H1 (cell line): ENCODE data around the gene TPPP3. TPM values are rescaled to one million over a fixed set of nuclear protein-coding genes. Genes with fewer than 3 reads are reported as not detected.

ENCODE experiments used
- CTCF ChIA-PET: fragments of 300-600 bp; sonication (Branson Sonifier 250); formaldehyde crosslinking; loops from one replicate; lab custom pipeline; 2021; ENCODE audit not compliant: partially characterized antibody; lab: Charles Lee
- POLR2A ChIA-PET: fragments of 300-600 bp; sonication (Branson Sonifier 250); formaldehyde crosslinking; loops from one replicate; lab custom pipeline; 2021; ENCODE audit warnings: inconsistent platforms; ENCODE audit not compliant: partially characterized antibody; lab: Charles Lee
- DNase-seq, 2 experiments: peaks; one replicate each; pipeline versions ENCODE4 v3.0.0 to v3.0.0-alpha.2; 2010 to 2022; ENCODE audit warnings: low spot score in 2 of 2, low read depth in 1 of 2, mixed read lengths in 1 of 2
- FAIRE-seq: peaks from 2 replicates; lab custom pipeline; 2011; peaks lifted over from hg19 to GRCh38; lab: Jason Lieb, UNC
- H2AFZ ChIP-seq: 2 replicates; pipeline ENCODE4 v1.8.1; 2012; ENCODE audit warnings: low read length, inconsistent platforms
- H2AK5ac ChIP-seq: 2 replicates; pipeline ENCODE4 v1.6.1; 2013; ENCODE audit warnings: low read depth, low read length
- H2BK120ac ChIP-seq: replicated peaks from 2 replicates; pipeline ENCODE3; 2013; ENCODE audit warnings: low read depth, low read length, inconsistent platforms
- H2BK12ac ChIP-seq: 2 replicates; pipeline ENCODE4 v1.6.1; 2013; ENCODE audit warnings: low read depth, low read length
- H2BK15ac ChIP-seq: 2 replicates; pipeline ENCODE4 v1.6.1; 2013; ENCODE audit warnings: low read length
- H2BK20ac ChIP-seq: 2 replicates; pipeline ENCODE4 v1.6.1; 2013; ENCODE audit warnings: low read length
- H2BK5ac ChIP-seq: 2 replicates; pipeline ENCODE4 v1.6.1; 2013; ENCODE audit warnings: low read depth, low read length
- H3K14ac ChIP-seq: 2 replicates; pipeline ENCODE4 v1.6.1; 2013; ENCODE audit warnings: inconsistent platforms; ENCODE audit not compliant: insufficient read length
- H3K18ac ChIP-seq: 2 replicates; pipeline ENCODE4 v1.6.1; 2013; ENCODE audit warnings: low read length; ENCODE audit errors: extremely low read depth
- H3K23ac ChIP-seq: 2 replicates; pipeline ENCODE4 v1.6.1; 2013; ENCODE audit warnings: inconsistent platforms; ENCODE audit not compliant: insufficient read length
- H3K23me2 ChIP-seq: 2 replicates; pipeline ENCODE4 v1.6.1; 2013; ENCODE audit warnings: low read depth, low read length
- H3K27ac ChIP-seq: 2 replicates; pipeline ENCODE4 v1.6.1; 2011; ENCODE audit warnings: low read depth, low read length, inconsistent platforms
- H3K27me3 ChIP-seq, 4 experiments: replicated peaks in 1 of 4; 1 replicate in 1 of 4; 2 replicates in 3 of 4; pipeline versions ENCODE4 v1.6.1 to v1.8.1; 2011 to 2013; ENCODE audit warnings: low read length in 3 of 4, mild to moderate bottlenecking in 3 of 4, inconsistent platforms in 2 of 4, mixed read lengths in 2 of 4, moderate library complexity in 1 of 4; ENCODE audit not compliant: control insufficient read depth in 3 of 4, insufficient read depth in 3 of 4; ENCODE audit errors: extremely low read depth in 1 of 4
- H3K36me3 ChIP-seq, 4 experiments: 2 replicates each; pipeline versions ENCODE4 v1.6.1 to v1.8.1; 2011 to 2013; ENCODE audit warnings: mild to moderate bottlenecking in 4 of 4, low read length in 3 of 4, moderate library complexity in 2 of 4, control low read depth in 1 of 4, inconsistent platforms in 1 of 4; ENCODE audit not compliant: insufficient read depth in 4 of 4, control insufficient read depth in 2 of 4
- H3K4ac ChIP-seq: replicated peaks from 2 replicates; pipeline ENCODE3; 2013; ENCODE audit warnings: low read length, low read depth, mixed read lengths, inconsistent platforms; ENCODE audit not compliant: insufficient read length
- H3K4me1 ChIP-seq, 4 experiments: replicated peaks in 1 of 4; 1 replicate in 1 of 4; 2 replicates in 3 of 4; pipeline versions ENCODE4 v1.6.1 to v1.8.1; 2011 to 2013; ENCODE audit warnings: low read length in 3 of 4, inconsistent platforms in 2 of 4, mixed read lengths in 1 of 4; ENCODE audit not compliant: insufficient read depth in 4 of 4, control insufficient read depth in 3 of 4
- H3K4me2 ChIP-seq, 2 experiments: 2 replicates each; pipeline versions ENCODE4 v1.6.1 to v1.8.1; 2011 to 2013; ENCODE audit warnings: low read depth in 2 of 2, low read length in 2 of 2, control low read depth in 1 of 2, inconsistent platforms in 1 of 2, mild to moderate bottlenecking in 1 of 2; ENCODE audit not compliant: insufficient read depth in 1 of 2
- H3K4me3 ChIP-seq, 4 experiments: fragments of 200-600, 300-600 bp in 1 of 4; sonication (generic), shearing (Covaris generic), sonication (Bioruptor Twin) in 1 of 4; 2 replicates each; pipeline versions ENCODE4 v1.5.1 to v1.8.1; 2011 to 2016; ENCODE audit warnings: low read length in 4 of 4, low read depth in 3 of 4, control low read depth in 2 of 4, inconsistent platforms in 2 of 4, mild to moderate bottlenecking in 2 of 4, mixed read lengths in 1 of 4, moderate library complexity in 1 of 4; ENCODE audit not compliant: insufficient read depth in 2 of 4; ENCODE audit errors: extremely low read depth in 1 of 4
- H3K56ac ChIP-seq: replicated peaks from 2 replicates; pipeline ENCODE3; 2013; ENCODE audit warnings: low read depth, mild to moderate bottlenecking, mixed read lengths, low read length, inconsistent platforms; ENCODE audit not compliant: insufficient read length
- H3K79me1 ChIP-seq: 2 replicates; pipeline ENCODE4 v1.6.1; 2013; ENCODE audit warnings: low read depth, low read length, control low read depth
- H3K79me2 ChIP-seq, 2 experiments: 2 replicates each; pipeline versions ENCODE4 v1.6.1 to v1.8.1; 2012 to 2013; ENCODE audit warnings: low read length in 2 of 2, mild to moderate bottlenecking in 2 of 2, inconsistent platforms in 1 of 2; ENCODE audit not compliant: insufficient read depth in 2 of 2, control insufficient read depth in 1 of 2
- H3K9ac ChIP-seq, 4 experiments: replicated peaks in 1 of 4; 1 replicate in 1 of 4; 2 replicates in 3 of 4; pipeline versions ENCODE4 v1.6.1 to v1.8.1; 2011 to 2013; ENCODE audit warnings: low read depth in 3 of 4, low read length in 3 of 4, control low read depth in 2 of 4, mild to moderate bottlenecking in 2 of 4, moderate library complexity in 2 of 4, inconsistent platforms in 1 of 4; ENCODE audit errors: extremely low read depth in 1 of 4
- H3K9me3 ChIP-seq, 2 experiments: 2 replicates each; pipeline versions ENCODE4 v1.6.1 to v1.8.1; 2012 to 2013; ENCODE audit warnings: mild to moderate bottlenecking in 2 of 2, moderate library complexity in 2 of 2, control low read depth in 1 of 2, inconsistent platforms in 1 of 2, low read depth in 1 of 2, low read length in 1 of 2, mixed read lengths in 1 of 2; ENCODE audit not compliant: insufficient read depth in 2 of 2
- H4K20me1 ChIP-seq, 2 experiments: replicated peaks in 1 of 2; 2 replicates each; pipeline versions ENCODE3 to v1.8.1; 2011 to 2013; ENCODE audit warnings: inconsistent platforms in 2 of 2, low read length in 2 of 2, mild to moderate bottlenecking in 1 of 2; ENCODE audit not compliant: insufficient read depth in 2 of 2, control insufficient read depth in 1 of 2
- H4K5ac ChIP-seq: 2 replicates; pipeline ENCODE4 v1.6.1; 2013; ENCODE audit warnings: low read length, low read depth, mixed read lengths, inconsistent platforms; ENCODE audit not compliant: insufficient read length
- H4K8ac ChIP-seq: 2 replicates; pipeline ENCODE4 v1.8.0; 2013; ENCODE audit warnings: mild to moderate bottlenecking, moderate library complexity, low read length, inconsistent platforms; ENCODE audit not compliant: insufficient read depth; ENCODE audit errors: extremely low read depth
- H4K91ac ChIP-seq: replicated peaks from 2 replicates; pipeline ENCODE3; 2013; ENCODE audit warnings: low read length, mixed read lengths, inconsistent platforms; ENCODE audit not compliant: insufficient read length
- GTF2F1 ChIP-seq: IDR thresholded peaks from 2 replicates; pipeline ENCODE4 v1.6.1; 2012; ENCODE audit warnings: low read depth, low read length, improper control_type of control experiment, borderline replicate concordance
- KDM1A ChIP-seq: fragments of 200-600, 300-600 bp; sonication (generic); IDR thresholded peaks from 2 replicates; pipeline ENCODE4 v1.7.1; 2016; ENCODE audit warnings: mild to moderate bottlenecking, low read length, borderline replicate concordance
- SP1 ChIP-seq: IDR thresholded peaks from 2 replicates; pipeline ENCODE4 v1.6.1; 2011; ENCODE audit warnings: low read depth, low read length
- SP2 ChIP-seq: IDR thresholded peaks from 2 replicates; pipeline ENCODE4 v1.6.1; 2012; ENCODE audit warnings: mild to moderate bottlenecking, low read length, inconsistent platforms
- TCF12 ChIP-seq: IDR thresholded peaks from 2 replicates; pipeline ENCODE4 v1.6.1; 2011; ENCODE audit warnings: low read depth, mild to moderate bottlenecking, low read length
- YY1 ChIP-seq: IDR thresholded peaks from 2 replicates; pipeline ENCODE4 v1.6.1; 2011; ENCODE audit warnings: low read depth, mild to moderate bottlenecking, low read length
- WGBS, 2 experiments: shearing (Covaris generic) in 1 of 2; methylation state at CpG; one replicate each; pipeline versions ENCODE4 v1.1.6 to v1.1.7; 2013 to 2015; ENCODE audit warnings: low lambda C conversion rate in 2 of 2, mixed read lengths in 2 of 2, inconsistent platforms in 1 of 2, low coverage in 1 of 2, missing lambda C conversion rate in 1 of 2; ENCODE audit not compliant: insufficient replicate concordance in 2 of 2, insufficient coverage in 1 of 2, insufficient read length in 1 of 2; ENCODE audit errors: extremely low coverage in 1 of 2, missing lambda C conversion rate in 1 of 2; 5-methylcytosine and 5-hydroxymethylcytosine counted together
- polyA plus RNA-seq, 7 experiments: library from polyadenylated mRNA; depleted of rRNA in 3 of 7; stranded (reverse) in 5 of 7; unstranded in 2 of 7; fragments of >200 nt in 5 of 7; fragments of 200-250 nt in 2 of 7; gene quantifications; 1 replicate in 5 of 7; 2 replicates in 1 of 7; 4 replicates in 1 of 7; pipeline versions ENCODE4 v1.2.1 to v1.2.3, GENCODE V29; 2011 to 2013; ENCODE audit warnings: missing spikeins in 2 of 7, mixed read lengths in 2 of 7
- total RNA-seq: library from RNA; stranded (reverse); fragmentation: NEBNext Ultra II Directional; extraction: Animal tissue kit (Norgen Biotek cat#: 25700); gene quantifications from 2 replicates; pipeline ENCODE4 v1.2.1, GENCODE V29; 2021

TPPP3 gene
- total and polyA plus RNA-seq, 2 of the 8 experiments (the other 6 are each of a cell fraction or from before 2014, with no cell fraction given) = 0.77 to 1.0 TPM

GRCh38 chr16:67405336-67405735 lies 12.0 kb upstream of the TPPP3 start:
- FAIRE-seq (no peak), DNase-seq (no peak)
- H3K9ac ChIP-seq = no peak overlapping the region
- no peak overlapping the region for H4K8ac ChIP-seq
- H4K5ac ChIP-seq = no peak overlapping the region
- WGBS, 2 experiments = 90% methylated on average over 8 of the region's 8 CpGs; no CpG with 5 or more reads in 1 of the 2 experiments
- H2BK5ac ChIP-seq = no peak overlapping the region
- no peak overlapping the region for H3K4ac ChIP-seq
- H3K79me2 ChIP-seq = no peaks in the 10 kb centered on the region
- ChIA-PET POLR2A (no interaction called here), CTCF (interaction anchor here (0.6 to 32.4 kb wide), 7 partner anchors 6 to 193 kb away, joined by 3 to 476 read pairs (median 5); partner anchors contain the start of genes TPPP3 and ZDHHC1)
- no peaks in the 10 kb centered on the region for H3K36me3 ChIP-seq
- no peak overlapping the region for H2BK12ac ChIP-seq
- no peak overlapping the region for H3K27ac ChIP-seq
- no peak overlapping the region for H3K4me3 ChIP-seq
- H3K56ac ChIP-seq = no peak overlapping the region
- TF ChIP-seq GTF2F1 = no peak
- TF ChIP-seq SP2 = no peak
- TF ChIP-seq SP1 = no peak
- TF ChIP-seq TCF12 = no peak
- no peak for TF ChIP-seq YY1
- TF ChIP-seq KDM1A = no peak
- H2AK5ac ChIP-seq = no peak overlapping the region; the same call in 1 of the 2 replicates
- H3K79me1 ChIP-seq = no peaks in the 10 kb centered on the region
- H2BK20ac ChIP-seq = no peak overlapping the region
- H3K23ac ChIP-seq = no peak overlapping the region
- no peak overlapping the region for H2BK15ac ChIP-seq
- peaks cover 2% of the 10 kb centered on the region; the same call in 1 of the 2 replicates for H3K23me2 ChIP-seq
- H2AFZ ChIP-seq = no peak overlapping the region
- H3K14ac ChIP-seq = no peak overlapping the region
- no peaks in the 10 kb centered on the region for H3K9me3 ChIP-seq
- no peaks in the 10 kb centered on the region; a peak in 1 of 7 replicates for H3K27me3 ChIP-seq
- no peaks in the 10 kb centered on the region for H4K20me1 ChIP-seq
- peaks cover 0 to 26% (median 9%) of the 10 kb centered on the region in 4 experiments; a peak in 5 of 7 replicates for H3K4me1 ChIP-seq
- no peak overlapping the region for H3K18ac ChIP-seq
- H4K91ac ChIP-seq = no peak overlapping the region
- H3K4me2 ChIP-seq = no peak overlapping the region
- H2BK120ac ChIP-seq = no peak overlapping the region
